ENCODE measurements around the gene LGI2.

Gene LGI2

DNA sequence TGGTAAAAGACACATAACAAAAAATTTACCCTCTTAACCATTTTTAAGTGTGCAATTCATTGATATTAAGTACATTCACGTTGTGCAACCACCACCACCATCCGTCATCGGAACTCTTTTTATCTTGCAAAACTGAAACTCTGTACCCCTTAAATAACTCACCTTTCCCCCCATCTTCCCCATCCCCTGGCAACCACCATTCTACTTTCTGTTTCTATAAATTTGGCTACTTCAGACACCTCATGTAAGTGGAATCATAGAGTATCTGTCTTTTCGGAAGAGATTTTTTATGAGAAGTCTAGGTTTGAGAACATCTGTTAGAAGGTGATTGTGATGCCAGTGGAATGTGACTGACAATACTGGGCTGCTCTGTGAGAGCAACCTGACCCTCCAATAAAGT lies 78.1 kb downstream of the LGI2 start:
- Histone ChIP-seq H3K9me3 (ENCODE audit: control insufficient read depth, insufficient read depth, low read length) (no peaks in the 10 kb centered on the region), H3K4me1 (ENCODE audit: insufficient read depth, low read length) (peaks cover 6% of the 10 kb centered on the region; the same call in 1 of the 2 replicates), H3K9ac (ENCODE audit: low read depth, low read length) (no peak overlapping the region), H3K36me3 (ENCODE audit: insufficient read depth, low read length) (no peaks in the 10 kb centered on the region)

DNA sequence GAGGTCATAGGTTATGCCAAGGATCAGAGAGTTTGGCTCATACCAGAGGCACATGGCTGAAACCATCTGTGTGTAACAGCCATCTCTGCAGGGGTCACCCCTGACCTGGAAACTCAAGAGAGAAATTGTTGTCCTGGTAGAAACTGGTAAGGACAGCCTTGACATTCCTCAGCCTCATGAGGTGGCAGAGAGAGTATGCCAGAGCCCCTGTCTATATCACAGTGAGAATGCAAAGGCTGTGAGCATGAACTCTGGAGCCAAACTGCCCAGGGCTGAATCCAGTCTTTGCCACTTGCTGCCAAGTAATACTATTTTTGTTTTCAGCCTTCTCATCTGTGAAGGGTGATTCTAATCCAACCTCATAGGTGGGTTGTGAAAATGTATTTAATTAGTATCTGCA lies 80.8 kb downstream of the LGI2 start:
- Histone ChIP-seq H3K36me3 (ENCODE audit: insufficient read depth, low read length) (no peaks in the 10 kb centered on the region), H3K9ac (ENCODE audit: low read depth, low read length) (no peak overlapping the region), H3K4me1 (ENCODE audit: insufficient read depth, low read length) (no peaks in the 10 kb centered on the region), H3K9me3 (ENCODE audit: control insufficient read depth, insufficient read depth, low read length) (no peaks in the 10 kb centered on the region; the same call in 1 of the 2 replicates)
